ENCODE data around the gene ATRIP. TPM values are rescaled to one million over a fixed set of nuclear protein-coding genes. Genes with fewer than 3 reads are reported as not detected.

ATRIP gene
- total RNA-seq, 1 experiment from 2014 or later = 16.1 TPM

GRCh38 chr3:48463703-48464102 is 17.2 kb downstream of the ATRIP start:
- Histone ChIP-seq H3K36me3 (ENCODE audit: low read depth, low read length) (peaks cover 34% of the 10 kb centered on the region), H3K9me2 (replicated peaks; ENCODE audit: low read length) (no peaks in the 10 kb centered on the region), H3K4me2 (ENCODE audit: low read length) (no peak overlapping the region), H3F3A (ENCODE audit: low read length, unreplicated experiment) (no peaks in the 10 kb centered on the region), H3K4me1 (ENCODE audit: insufficient read depth, low read length) (peaks cover 31% of the 10 kb centered on the region), H2AFZ (ENCODE audit: low read length) (no peak overlapping the region), H3K4me3 (ENCODE audit: low read length) (no peak overlapping the region), H3K27me3 (ENCODE audit: low read length) (no peaks in the 10 kb centered on the region), H4K20me1 (ENCODE audit: low read length) (no peaks in the 10 kb centered on the region), H3K79me2 (ENCODE audit: low read length) (peaks cover 26% of the 10 kb centered on the region), H3K9ac (ENCODE audit: low read length) (no peak overlapping the region), H3K9me3 (ENCODE audit: low read length) (no peaks in the 10 kb centered on the region), H3K27ac (ENCODE audit: low read length) (no peak overlapping the region)
- intact Hi-C loops (cut with micrococcal nuclease) = no loop called here
- POLR2A ChIA-PET (ENCODE audit: unreplicated experiment) = no interaction called here
- no TSS peak for BruUV-seq (replicated peaks)
- CTCF ChIA-PET = interaction anchor here (0.6 kb wide), 1 partner anchor 45 kb away, joined by 5 read pairs; no protein-coding TSS in a partner anchor
- DNase-seq (no peak), ATAC-seq (no peak)
- TF ChIP-seq EZH2 (IDR thresholded peaks at IDR 0.05; ENCODE audit: low read length, unreplicated experiment) (no peak), EZH2phosphoT487 (IDR thresholded peaks at IDR 0.05; ENCODE audit: borderline replicate concordance, low read length) (no peak), CTCF (conservative IDR thresholded peaks at IDR 0.05; ENCODE audit: low read depth, low read length) (no peak)

DNA sequence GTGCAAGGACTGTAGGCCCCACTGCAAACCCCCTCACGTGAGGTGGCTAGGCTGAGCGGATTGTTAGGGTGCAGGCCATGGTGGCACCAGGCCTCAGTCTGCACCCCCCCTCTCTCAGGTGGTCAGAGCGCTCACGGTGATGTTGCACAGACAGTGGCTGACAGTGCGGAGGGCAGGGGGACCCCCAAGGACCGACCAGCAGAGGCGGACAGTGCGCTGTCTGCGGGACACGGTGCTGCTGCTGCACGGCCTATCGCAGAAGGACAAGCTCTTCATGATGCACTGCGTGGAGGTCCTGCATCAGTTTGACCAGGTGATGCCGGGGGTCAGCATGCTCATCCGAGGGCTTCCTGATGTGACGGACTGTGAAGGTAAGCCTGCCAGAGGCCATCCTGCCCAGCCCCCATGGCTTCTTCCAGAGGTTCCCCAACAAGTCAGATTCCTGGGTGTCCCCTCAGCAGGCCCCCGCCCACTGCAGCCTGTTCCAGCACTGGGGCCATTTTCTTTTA is 18.2 kb downstream of the ATRIP start:
- no peak for ATAC-seq
- Histone ChIP-seq H3K79me2 (ENCODE audit: low read length) (peaks cover 37% of the 10 kb centered on the region), H3K4me1 (ENCODE audit: insufficient read depth, low read length) (peaks cover 31% of the 10 kb centered on the region), H4K20me1 (ENCODE audit: low read length) (no peaks in the 10 kb centered on the region), H3K36me3 (ENCODE audit: low read depth, low read length) (peaks cover 26% of the 10 kb centered on the region; the same call in 1 of the 2 replicates), H3K27ac (ENCODE audit: low read length) (peak overlapping the region; percentile 99), H3K9me3 (ENCODE audit: low read length) (no peaks in the 10 kb centered on the region), H3K9ac (ENCODE audit: low read length) (peak overlapping the region; percentile 40; the same call in 1 of the 2 replicates), H2AFZ (ENCODE audit: low read length) (no peak overlapping the region), H3K9me2 (replicated peaks; ENCODE audit: low read length) (no peaks in the 10 kb centered on the region), H3K4me2 (ENCODE audit: low read length) (peak overlapping the region; percentile 24; the same call in 1 of the 2 replicates), H3K4me3 (ENCODE audit: low read length) (no peak overlapping the region), H3K27me3 (ENCODE audit: low read length) (no peaks in the 10 kb centered on the region), H3F3A (ENCODE audit: low read length, unreplicated experiment) (no peaks in the 10 kb centered on the region)
- TF ChIP-seq CTCF (conservative IDR thresholded peaks at IDR 0.05; ENCODE audit: low read depth, low read length) (no peak), EZH2 (IDR thresholded peaks at IDR 0.05; ENCODE audit: low read length, unreplicated experiment) (no peak), EZH2phosphoT487 (IDR thresholded peaks at IDR 0.05; ENCODE audit: borderline replicate concordance, low read length) (no peak)
- BruUV-seq (replicated peaks) = no TSS peak
- intact Hi-C loops (cut with micrococcal nuclease) = loop anchor here (1.0 kb wide), 3 partner anchors 43 to 221 kb away; partner anchors contain the start of gene NCKIPSD
- ChIA-PET POLR2A (ENCODE audit: unreplicated experiment) (no interaction called here), CTCF (no interaction called here)
- no peak for DNase-seq

GRCh38 chr3:48465237-48465530 is 18.6 kb downstream of the ATRIP start:
- H3K9me3 ChIP-seq (ENCODE audit: low read length) = no peaks in the 10 kb centered on the region
- peaks cover 31% of the 10 kb centered on the region for H3K4me1 ChIP-seq (ENCODE audit: insufficient read depth, low read length)
- TF ChIP-seq EZH2 (IDR thresholded peaks at IDR 0.05; ENCODE audit: low read length, unreplicated experiment) (no peak), CTCF (conservative IDR thresholded peaks at IDR 0.05; ENCODE audit: low read depth, low read length) (no peak), EZH2phosphoT487 (IDR thresholded peaks at IDR 0.05; ENCODE audit: borderline replicate concordance, low read length) (no peak)
- no peak for DNase-seq
- peak overlapping the region; percentile 40 for H3K9ac ChIP-seq (ENCODE audit: low read length)
- H3K9me2 ChIP-seq (replicated peaks; ENCODE audit: low read length) = no peaks in the 10 kb centered on the region
- peaks cover 41% of the 10 kb centered on the region for H3K79me2 ChIP-seq (ENCODE audit: low read length)
- ChIA-PET CTCF (no interaction called here), POLR2A (ENCODE audit: unreplicated experiment) (interaction anchor here (0.6 kb wide), 1 partner anchor 473 kb away, joined by 9 read pairs; no protein-coding TSS in a partner anchor)
- H3K4me3 ChIP-seq (ENCODE audit: low read length) = no peak overlapping the region
- BruUV-seq (replicated peaks) = TSS peak; percentile 20
- intact Hi-C loops (cut with micrococcal nuclease) = loop anchor here (1.0 kb wide), 3 partner anchors 42 to 220 kb away; partner anchors contain the start of gene NCKIPSD
- no peaks in the 10 kb centered on the region for H3K27me3 ChIP-seq (ENCODE audit: low read length)
- no peaks in the 10 kb centered on the region for H4K20me1 ChIP-seq (ENCODE audit: low read length)
- H2AFZ ChIP-seq (ENCODE audit: low read length) = no peak overlapping the region; the same call in 1 of the 2 replicates
- H3K4me2 ChIP-seq (ENCODE audit: low read length) = peak overlapping the region; percentile 24; the same call in 1 of the 2 replicates
- no peaks in the 10 kb centered on the region for H3F3A ChIP-seq (ENCODE audit: low read length, unreplicated experiment)
- ATAC-seq = peak; percentile 5
- peaks cover 23% of the 10 kb centered on the region; the same call in 1 of the 2 replicates for H3K36me3 ChIP-seq (ENCODE audit: low read depth, low read length)
- peak overlapping the region; percentile 99 for H3K27ac ChIP-seq (ENCODE audit: low read length)

All from PC-3 (cell line).